ENCODE measurements around the gene WNK1.
"Not testable (repeated sequence)": the region's sequence is repeated elsewhere in the genome, so short reads cannot be mapped to it uniquely, and the experiment has no call there.

Gene WNK1

GRCh38 chr12:778615-779014 lies 26.2 kb downstream of the WNK1 start:
- peak overlapping the region; percentile 51 for H3K4me3 Mint-ChIP-seq
- peaks cover 2% of the 10 kb centered on the region for H3K9me3 Mint-ChIP-seq
- peak overlapping the region; percentile 47 for H3K27ac Mint-ChIP-seq
- DNase-seq (ENCODE audit: low spot score in 2 of 2) (no peak), ATAC-seq (ENCODE audit: low read depth) (no peak)
- H3K27me3 Mint-ChIP-seq, result no peaks in the 10 kb centered on the region
- H3K36me3 Mint-ChIP-seq, result peaks cover 6% of the 10 kb centered on the region
- H3K4me1 Mint-ChIP-seq, result peaks cover 35% of the 10 kb centered on the region

- H3K27ac Mint-ChIP-seq, result peak overlapping the region; percentile 35
- peak overlapping the region; percentile 62 for H3K4me3 Mint-ChIP-seq
- peaks cover 35% of the 10 kb centered on the region for H3K4me1 Mint-ChIP-seq
- no peaks in the 10 kb centered on the region for H3K27me3 Mint-ChIP-seq
- ATAC-seq (ENCODE audit: low read depth), result peak; percentile 48
- peaks cover 2% of the 10 kb centered on the region for H3K9me3 Mint-ChIP-seq
- H3K36me3 Mint-ChIP-seq, result peaks cover 5% of the 10 kb centered on the region
- no peak for DNase-seq (ENCODE audit: low spot score in 2 of 2)
Observed at GRCh38 chr12:779745-780734, 27.7 kb downstream of the WNK1 start.

DNA sequence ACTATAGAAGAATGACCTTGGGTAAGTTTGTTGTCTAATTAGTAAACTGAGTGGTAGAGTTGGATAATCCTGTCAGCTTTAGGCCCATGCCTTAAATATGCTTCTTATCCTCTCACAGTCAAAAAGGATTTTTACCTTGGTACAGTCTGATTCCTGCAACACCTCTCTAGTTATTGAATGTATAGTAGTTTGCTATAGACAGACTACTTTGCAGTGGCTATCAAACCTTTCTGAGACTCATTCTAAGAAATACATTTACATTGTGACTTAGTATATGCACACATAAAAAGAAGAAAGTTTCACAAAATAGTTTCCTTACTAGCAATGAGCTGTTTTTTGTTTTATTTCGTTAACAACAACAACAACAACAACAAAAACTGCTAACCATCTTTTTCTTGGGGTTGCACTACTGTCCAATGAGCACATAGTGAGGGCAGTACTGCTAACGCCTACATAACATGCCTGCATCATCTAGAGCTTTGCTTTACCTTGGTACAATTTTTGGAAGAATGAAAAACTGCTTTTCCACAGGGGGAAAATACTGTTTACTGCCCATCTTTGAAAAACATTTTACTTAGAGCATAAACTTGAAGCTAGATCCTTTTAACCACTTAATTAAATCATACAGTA lies 28.5 kb downstream of the WNK1 start:
- Mint-ChIP-seq H3K9me3 (peaks cover 2% of the 10 kb centered on the region), H3K4me3 (no peak overlapping the region), H3K36me3 (peaks cover 5% of the 10 kb centered on the region), H3K27me3 (no peaks in the 10 kb centered on the region), H3K27ac (no peak overlapping the region), H3K4me1 (peaks cover 31% of the 10 kb centered on the region)
- ATAC-seq (ENCODE audit: low read depth), result no peak
- no peak for DNase-seq (ENCODE audit: low spot score in 2 of 2)

GRCh38 chr12:785706-786105 lies 33.3 kb downstream of the WNK1 start:
- no peak for DNase-seq (ENCODE audit: low spot score in 2 of 2)
- Mint-ChIP-seq H3K4me1 (peaks cover 36% of the 10 kb centered on the region), H3K27ac (no peak overlapping the region), H3K36me3 (peaks cover 5% of the 10 kb centered on the region), H3K9me3 (no peaks in the 10 kb centered on the region), H3K27me3 (no peaks in the 10 kb centered on the region), H3K4me3 (no peak overlapping the region)
- ATAC-seq (ENCODE audit: low read depth), result no peak

- H3K36me3 Mint-ChIP-seq, result peaks cover 6% of the 10 kb centered on the region
- DNase-seq (ENCODE audit: low spot score in 2 of 2), result no peak
- H3K4me1 Mint-ChIP-seq, result peaks cover 39% of the 10 kb centered on the region
- no peaks in the 10 kb centered on the region for H3K9me3 Mint-ChIP-seq
- no peaks in the 10 kb centered on the region for H3K27me3 Mint-ChIP-seq
- ATAC-seq (ENCODE audit: low read depth), result no peak
- no peak overlapping the region for H3K27ac Mint-ChIP-seq
- no peak overlapping the region for H3K4me3 Mint-ChIP-seq
Observed at GRCh38 chr12:788288-788687, 35.9 kb downstream of the WNK1 start.

GRCh38 chr12:788762-789161 lies 36.4 kb downstream of the WNK1 start:
- H3K36me3 Mint-ChIP-seq; H3K4me3 Mint-ChIP-seq; DNase-seq (ENCODE audit: low spot score in 2 of 2); ATAC-seq (ENCODE audit: low read depth); H3K27me3 Mint-ChIP-seq; H3K9me3 Mint-ChIP-seq: not testable (repeated sequence)
- H3K4me1 Mint-ChIP-seq, result peaks cover 40% of the 10 kb centered on the region
- peak overlapping the region; percentile 12 for H3K27ac Mint-ChIP-seq

DNA sequence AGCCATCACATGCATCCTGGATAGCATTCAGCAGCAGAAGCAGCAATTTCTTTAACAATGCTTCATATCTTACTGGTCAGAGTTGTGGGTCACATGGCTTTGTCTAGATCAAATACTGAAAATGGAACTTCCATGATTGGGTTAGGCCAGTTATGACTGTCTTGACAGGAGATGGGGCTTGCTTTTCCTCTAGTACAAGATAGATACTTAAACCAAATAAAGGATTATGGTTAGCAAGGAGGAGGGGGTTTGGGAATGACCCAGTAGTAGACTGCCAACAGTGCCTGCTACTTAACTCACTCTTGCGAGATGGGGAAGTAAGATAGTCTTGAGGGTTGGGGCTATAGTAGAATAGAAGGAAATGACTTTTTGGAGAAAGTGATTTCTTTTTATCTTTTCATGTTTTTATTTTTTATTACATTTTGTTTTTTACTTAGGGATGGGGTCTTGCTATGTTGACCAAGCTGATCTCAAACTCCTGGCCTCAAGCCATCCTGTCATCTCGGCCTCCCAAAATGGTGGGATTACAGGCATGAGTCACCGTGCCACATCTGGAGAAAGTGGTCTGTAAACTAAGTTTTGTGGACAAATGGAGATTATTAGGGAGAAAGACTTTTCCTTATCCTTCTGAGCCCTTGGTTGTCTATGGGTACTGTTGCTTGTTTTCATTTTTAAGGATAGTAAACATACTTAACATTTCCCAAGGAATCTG lies 37.6 kb downstream of the WNK1 start:
- Mint-ChIP-seq H3K36me3 (peaks cover 5% of the 10 kb centered on the region), H3K27ac (no peak overlapping the region), H3K9me3 (no peaks in the 10 kb centered on the region), H3K4me3 (no peak overlapping the region), H3K27me3 (no peaks in the 10 kb centered on the region), H3K4me1 (peaks cover 43% of the 10 kb centered on the region)
- DNase-seq (ENCODE audit: low spot score in 2 of 2) (no peak), ATAC-seq (ENCODE audit: low read depth) (peak; percentile 70)

DNA sequence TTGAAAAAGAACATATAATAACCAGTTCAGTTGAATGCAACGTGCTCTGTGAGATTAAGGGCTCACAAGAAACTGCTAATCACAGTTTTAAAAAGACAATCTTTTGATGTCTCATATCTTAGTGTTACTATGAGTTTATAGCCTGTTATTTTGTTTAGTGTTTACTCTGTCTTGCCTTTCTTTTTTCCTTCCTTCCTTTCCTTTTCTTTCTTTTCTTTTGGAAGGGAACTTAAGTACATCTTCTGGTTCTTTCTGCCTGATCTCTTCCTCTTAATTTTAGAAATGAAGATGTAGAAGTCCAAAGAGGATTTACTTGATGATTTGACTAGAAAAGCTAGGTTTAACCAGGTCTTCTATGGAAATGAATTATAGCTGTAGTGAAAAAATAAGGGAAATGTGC lies 38.2 kb downstream of the WNK1 start:
- H3K36me3 Mint-ChIP-seq, result peaks cover 4% of the 10 kb centered on the region
- H3K9me3 Mint-ChIP-seq, result no peaks in the 10 kb centered on the region
- H3K4me1 Mint-ChIP-seq, result peaks cover 48% of the 10 kb centered on the region
- no peaks in the 10 kb centered on the region for H3K27me3 Mint-ChIP-seq
- H3K27ac Mint-ChIP-seq, result peak overlapping the region; percentile 52
- no peak for ATAC-seq (ENCODE audit: low read depth)
- no peak for DNase-seq (ENCODE audit: low spot score in 2 of 2)
- H3K4me3 Mint-ChIP-seq, result no peak overlapping the region

- H3K27ac Mint-ChIP-seq, result no peak overlapping the region
- no peak overlapping the region for H3K4me3 Mint-ChIP-seq
- peaks cover 52% of the 10 kb centered on the region for H3K4me1 Mint-ChIP-seq
- H3K36me3 Mint-ChIP-seq, result peaks cover 5% of the 10 kb centered on the region
- no peaks in the 10 kb centered on the region for H3K9me3 Mint-ChIP-seq
- ATAC-seq (ENCODE audit: low read depth), result no peak
- no peaks in the 10 kb centered on the region for H3K27me3 Mint-ChIP-seq
- DNase-seq (ENCODE audit: low spot score in 2 of 2), result no peak
Observed at GRCh38 chr12:793037-793436, 40.7 kb downstream of the WNK1 start.

GRCh38 chr12:793711-794110 lies 41.3 kb downstream of the WNK1 start:
- peaks cover 6% of the 10 kb centered on the region for H3K36me3 Mint-ChIP-seq
- no peak overlapping the region for H3K4me3 Mint-ChIP-seq
- H3K27ac Mint-ChIP-seq, result no peak overlapping the region
- ATAC-seq (ENCODE audit: low read depth) (no peak), DNase-seq (ENCODE audit: low spot score in 2 of 2) (no peak)
- no peaks in the 10 kb centered on the region for H3K9me3 Mint-ChIP-seq
- H3K27me3 Mint-ChIP-seq, result no peaks in the 10 kb centered on the region
- peaks cover 51% of the 10 kb centered on the region for H3K4me1 Mint-ChIP-seq

GRCh38 chr12:795305-795704 lies 42.9 kb downstream of the WNK1 start:
- peaks cover 43% of the 10 kb centered on the region for H3K4me1 Mint-ChIP-seq
- H3K9me3 Mint-ChIP-seq, result no peaks in the 10 kb centered on the region
- peaks cover 6% of the 10 kb centered on the region for H3K36me3 Mint-ChIP-seq
- DNase-seq (ENCODE audit: low spot score in 2 of 2) (no peak), ATAC-seq (ENCODE audit: low read depth) (peak; percentile 90)
- H3K27me3 Mint-ChIP-seq, result no peaks in the 10 kb centered on the region
- peak overlapping the region; percentile 84 for H3K27ac Mint-ChIP-seq
- peak overlapping the region; percentile 49 for H3K4me3 Mint-ChIP-seq

GRCh38 chr12:800401-800800 lies 48.0 kb downstream of the WNK1 start:
- Mint-ChIP-seq H3K36me3 (peaks cover 5% of the 10 kb centered on the region), H3K9me3 (no peaks in the 10 kb centered on the region), H3K27ac (peak overlapping the region; percentile 35), H3K27me3 (no peaks in the 10 kb centered on the region), H3K4me1 (peaks cover 43% of the 10 kb centered on the region), H3K4me3 (no peak overlapping the region)
- ATAC-seq (ENCODE audit: low read depth) (no peak), DNase-seq (ENCODE audit: low spot score in 2 of 2) (no peak)

DNA sequence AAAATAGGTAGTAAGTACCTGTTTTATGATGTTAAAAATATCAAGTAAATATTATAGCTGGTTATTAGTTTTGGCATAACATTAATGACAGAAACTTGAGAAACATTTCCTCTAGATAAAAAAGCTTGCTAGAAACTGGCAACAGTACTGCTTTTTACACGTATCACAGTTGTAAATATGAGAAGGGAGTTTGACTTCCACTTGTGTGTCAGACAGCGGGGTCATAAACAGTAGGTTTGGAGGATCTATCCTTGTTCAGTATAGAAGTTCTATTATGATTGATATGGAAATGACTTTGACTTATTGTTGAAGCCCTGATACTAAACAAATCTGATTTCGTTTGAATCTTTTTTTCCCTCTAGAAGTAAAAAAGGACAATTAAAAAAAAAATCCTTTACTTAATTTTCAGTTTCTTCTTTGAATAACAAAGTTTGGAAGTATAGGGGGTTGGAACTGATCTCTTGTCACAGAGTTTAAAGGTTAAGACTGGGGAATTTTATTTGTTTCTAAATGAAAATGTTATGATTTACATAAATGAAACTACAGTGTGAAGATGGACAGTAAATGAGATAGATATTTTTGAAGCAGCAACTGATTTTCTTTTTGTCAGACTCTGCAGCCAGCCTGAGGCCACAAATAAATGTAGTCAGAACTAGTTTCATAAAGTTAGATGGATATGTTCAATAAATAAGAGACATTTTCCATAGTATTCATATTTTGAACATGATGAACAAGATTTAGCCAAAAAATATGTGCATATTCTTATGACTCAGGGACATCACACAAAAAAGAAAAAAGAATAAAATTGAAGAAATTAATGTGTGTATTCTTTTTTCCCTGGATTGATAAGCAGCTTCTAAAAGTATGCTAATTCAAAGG lies 50.1 kb downstream of the WNK1 start:
- ATAC-seq (ENCODE audit: low read depth), result no peak
- DNase-seq (ENCODE audit: low spot score in 2 of 2), result no peak
- Mint-ChIP-seq H3K9me3 (no peaks in the 10 kb centered on the region), H3K27ac (peak overlapping the region; percentile 38), H3K36me3 (peaks cover 2% of the 10 kb centered on the region), H3K4me3 (no peak overlapping the region), H3K27me3 (no peaks in the 10 kb centered on the region), H3K4me1 (peaks cover 34% of the 10 kb centered on the region)
